Heart right ventricle (tissue), 16 donors: ENCODE measurements around the gene PARD3. TPM values are rescaled to one million over a fixed set of nuclear protein-coding genes. Genes with fewer than 3 reads are reported as not detected.
"Not testable (repeated sequence)": the region's sequence is repeated elsewhere in the genome, so short reads cannot be mapped to it uniquely, and the experiment has no call there.

Source experiments
- ATAC-seq, 8 donors: fragments of 200-7000 bp; cut with Tn5 transposase; one replicate each; pipeline ENCODE4 v1.9.1; 2020; ENCODE audit warnings: mild to moderate bottlenecking in 8 of 8, moderate library complexity in 8 of 8, moderate number of reproducible peaks in 1 of 8
- DNase-seq, 2 donors: peaks; one replicate each; pipeline ENCODE4 v3.0.0-alpha.2; 2020
- H3K27ac ChIP-seq, 10 donors: fragments of 200-600 bp; sonication (generic) in 2 of 10; one replicate each; pipeline versions ENCODE4 v1.5.0 to v1.8.0; 2020 to 2022; ENCODE audit warnings: mild to moderate bottlenecking in 3 of 10
- H3K27me3 ChIP-seq, 7 donors: fragments of 200-600 bp; one replicate each; pipeline ENCODE4 v1.8.0; 2021 to 2022; ENCODE audit warnings: mild to moderate bottlenecking in 2 of 7
- H3K36me3 ChIP-seq, 9 donors: fragments of 200-600 bp; sonication (generic) in 1 of 9; one replicate each; pipeline versions ENCODE4 v1.5.0 to v1.8.0; 2020 to 2022; ENCODE audit warnings: mild to moderate bottlenecking in 2 of 9
- H3K4me1 ChIP-seq, 9 donors: fragments of 200-600 bp; sonication (generic) in 1 of 9; one replicate each; pipeline versions ENCODE4 v1.5.0 to v1.8.0; 2020 to 2022; ENCODE audit warnings: mild to moderate bottlenecking in 4 of 9
- H3K4me3 ChIP-seq, 10 donors: fragments of 200-600 bp; sonication (generic) in 2 of 10; one replicate each; pipeline versions ENCODE4 v1.5.0 to v1.8.0; 2020 to 2022; ENCODE audit warnings: mild to moderate bottlenecking in 7 of 10, moderate library complexity in 2 of 10
- H3K9me3 ChIP-seq, 11 donors: fragments of 200-600 bp in 10 of 11; sonication (generic) in 2 of 11; one replicate each; pipeline versions ENCODE4 v1.5.0 to v1.8.0; 2013 to 2022; ENCODE audit warnings: mild to moderate bottlenecking in 2 of 11, control low read depth in 1 of 11, moderate library complexity in 1 of 11
- CTCF ChIP-seq, 9 donors: fragments of 200-600 bp; sonication (generic) in 2 of 9; IDR thresholded peaks; one replicate each; pipeline versions ENCODE4 v1.5.0 to v1.8.0; 2021 to 2022; ENCODE audit warnings: antibody characterized with exemption in 9 of 9, mild to moderate bottlenecking in 5 of 9, moderate library complexity in 1 of 9
- WGBS, 2 donors: extraction: QIAGEN DNeasy Blood & Tissue Kit; methylation state at CpG; one replicate each; pipeline ENCODE4 v1.1.7; 2013; ENCODE audit warnings: inconsistent platforms in 1 of 2; 5-methylcytosine and 5-hydroxymethylcytosine counted together
- intact Hi-C, 10 donors: fragments of 100-400 bp; cut with DNase I; formaldehyde crosslinking; loops; one replicate each; pipeline versions ENCODE4 v1.11.1 to v1.14.2; 2022
- polyA plus RNA-seq, 2 donors: library from polyadenylated mRNA; stranded (reverse); fragments of 200-250 nt; gene quantifications; one replicate each; pipeline ENCODE4 v1.2.3, GENCODE V29; 2013
- total RNA-seq, 10 donors: library from RNA; stranded (reverse); fragmentation: NEBNext Ultra II Directional in 3 of 10; extraction: Animal tissue kit (Norgen Biotek cat#: 25700) in 3 of 10; gene quantifications; one replicate each; pipeline versions ENCODE4 v1.2.1 to v1.2.4, GENCODE V29; 2021 to 2023
- donor health status: Arrhythmogenic right ventricular cardiomyopathy.
- donor health status: ischemic (EF 13 %, LVEDD 7.1; RV severe dilation, severe dysfunction).
- donor health status: healthy with polysubstance abuse.
- donor health status: DM: no; HTN: yes; CAD: no.
- donor health status: DM: no; HTN: no; CAD: no.
- donor health status: ischemic (EF 25% LVEDD 6.9; RV normal size, moderate dysfunction).
- donor health status: ischemic (EF 25% LVEDD 5.7; RV mildly dilated, moderate dysfunction).
- donor health status: healthy.
- donor health status: DM: yes; HTN: yes; CAD: no.
- donor health status: Ischemic cardiomyopathy.
- donor health status: ischemic (EF 35%, LVEDD 5.7; RV mildly dilated, moderate dysfunction).
- donor health status: nonischemic (EF 11% LVEDD 7.7; RV severe dilation, severe dysfunction).
- donor health status: DM: yes; HTN: yes; CAD: no.
- donor health status: PGD.
- donor health status: ischemic (EF 29% LVEDD 5.4; RV normal size, mild dysfunction).
- donor health status: nonischemic (EF 23%, LVEDD 6.1; RV moderate dilation, normal function).

Gene PARD3
- total and polyA plus RNA-seq, 12 donors = 19.7 to 41.8 (median 34.2) TPM

- 92 to 93% methylated on average over 4 of the region's 4 CpGs for whole genome bisulfite sequencing, 2 donors
- no peak for ATAC-seq
- TF ChIP-seq CTCF (IDR thresholded peaks at IDR 0.05) = no peak
- Histone ChIP-seq H3K4me1 (no peaks in the 10 kb centered on the region), H3K27me3 (peaks cover 0 to 13% (median 0%) of the 10 kb centered on the region in 7 donors), H3K9me3 (no peaks in the 10 kb centered on the region), H3K27ac (no peak overlapping the region), H3K4me3 (no peak overlapping the region), H3K36me3 (no peaks in the 10 kb centered on the region)
- DNase-seq = no peak
- intact Hi-C loops = loop anchor here in 1 of 10 donors (10.0 kb wide), 1 partner anchor 80 kb away; no protein-coding TSS in a partner anchor
Measured at GRCh38 chr10:34844448-34844847, 29.4 kb upstream of the PARD3 start.

GRCh38 chr10:34843470-34843869 is 28.4 kb upstream of the PARD3 start:
- WGBS, 2 donors = 64 to 67% methylated on average over 5 of the region's 5 CpGs
- peak in 1 of 8 donors; percentile 13 for ATAC-seq
- H3K9me3 ChIP-seq, H3K4me3 ChIP-seq, DNase-seq, H3K36me3 ChIP-seq, H3K4me1 ChIP-seq, H3K27ac ChIP-seq: not testable (repeated sequence)
- intact Hi-C loops = loop anchor here in 1 of 10 donors (10.0 kb wide), 1 partner anchor 81 kb away; no protein-coding TSS in a partner anchor
- H3K27me3 ChIP-seq = peaks cover 0 to 13% (median 0%) of the 10 kb centered on the region in 7 donors

- H3K4me1 ChIP-seq = no peaks in the 10 kb centered on the region
- intact Hi-C loops = loop anchor here in 2 of 10 donors (10.0 kb wide), 2 partner anchors 164 to 1464 kb away; no protein-coding TSS in a partner anchor
- no peak overlapping the region for H3K4me3 ChIP-seq
- no peak for ATAC-seq
- no peaks in the 10 kb centered on the region for H3K9me3 ChIP-seq
- TF ChIP-seq CTCF (IDR thresholded peaks at IDR 0.05) = no peak
- H3K27me3 ChIP-seq = peaks cover 0 to 14% (median 0%) of the 10 kb centered on the region in 7 donors
- no peak overlapping the region for H3K27ac ChIP-seq
- no peak for DNase-seq
- WGBS, 2 donors = 81 to 85% methylated on average over 5 of the region's 5 CpGs
- H3K36me3 ChIP-seq = no peaks in the 10 kb centered on the region
Measured at GRCh38 chr10:34838366-34838900, 23.3 kb upstream of the PARD3 start.

GRCh38 chr10:34835908-34836508 is 20.9 kb upstream of the PARD3 start:
- DNase-seq = no peak
- no peaks in the 10 kb centered on the region for H3K9me3 ChIP-seq
- H3K36me3 ChIP-seq = no peaks in the 10 kb centered on the region
- intact Hi-C loops = loop anchor here in 2 of 10 donors (10.0 kb wide), 2 partner anchors 161 to 1461 kb away; no protein-coding TSS in a partner anchor
- peaks cover 0 to 12% (median 0%) of the 10 kb centered on the region in 7 donors for H3K27me3 ChIP-seq
- H3K4me1 ChIP-seq = no peaks in the 10 kb centered on the region
- 83 to 85% methylated on average over 8 of the region's 8 CpGs for WGBS, 2 donors
- TF ChIP-seq CTCF (IDR thresholded peaks at IDR 0.05) = no peak
- no peak overlapping the region for H3K27ac ChIP-seq
- ATAC-seq = no peak
- H3K4me3 ChIP-seq = no peak overlapping the region

- Histone ChIP-seq H3K9me3 (no peaks in the 10 kb centered on the region), H3K27me3 (peaks cover 0 to 13% (median 0%) of the 10 kb centered on the region in 7 donors), H3K4me3 (no peak overlapping the region), H3K27ac (no peak overlapping the region), H3K36me3 (no peaks in the 10 kb centered on the region), H3K4me1 (no peaks in the 10 kb centered on the region)
- WGBS, 2 donors = 83 to 90% methylated on average over 5 of the region's 5 CpGs
- ATAC-seq (peak in 1 of 8 donors; percentile 33), DNase-seq (no peak)
- intact Hi-C loops = loop anchor here in 2 of 10 donors (10.0 kb wide), 2 partner anchors 159 to 1459 kb away; no protein-coding TSS in a partner anchor
- TF ChIP-seq CTCF (IDR thresholded peaks at IDR 0.05) = no peak
Measured at GRCh38 chr10:34834274-34834673, 19.2 kb upstream of the PARD3 start.
